NCI-H128 (cell line): ENCODE results near the gene MMP11.
"Not testable (repeated sequence)": the region's sequence is repeated elsewhere in the genome, so short reads cannot be mapped to it uniquely, and the experiment has no call there.

Source experiments
- DNase-seq: peaks from one replicate; lab custom pipeline; 2025; ENCODE audit not compliant: unreplicated experiment; lab: John Stamatoyannopoulos, UW

Gene MMP11

GRCh38 chr22:23772649-23773473 is at the start of gene MMP11:
MMP11 (plus strand) TSS chr22:23772849; CDS start chr22:23772871, 22 bp downstream.
- no peak for DNase-seq

- DNase-seq: not testable (repeated sequence)
These were observed 44.5 kb upstream of the MMP11 start for GRCh38 chr22:23728108-23728507.

- no peak for DNase-seq
These were observed 35.0 kb upstream of the MMP11 start for GRCh38 chr22:23737696-23738095.

GRCh38 chr22:23742505-23743264 is 30.0 kb upstream of the MMP11 start:
- DNase-seq: no peak

GRCh38 chr22:23743303-23743705 is 29.3 kb upstream of the MMP11 start:
- DNase-seq: no peak

GRCh38 chr22:23744001-23744400 is 28.6 kb upstream of the MMP11 start:
- no peak for DNase-seq

- DNase-seq: no peak
These were observed 28.2 kb upstream of the MMP11 start for GRCh38 chr22:23744485-23744884.

GRCh38 chr22:23745791-23746190 is 26.9 kb upstream of the MMP11 start:
- DNase-seq: no peak

- DNase-seq: no peak
These were observed 22.8 kb upstream of the MMP11 start for GRCh38 chr22:23749841-23750301.

GRCh38 chr22:23750367-23750713 is 22.3 kb upstream of the MMP11 start:
- no peak for DNase-seq

- DNase-seq: peak; percentile 31
These were observed 21.8 kb upstream of the MMP11 start, which contains the start of gene ZNF70 for GRCh38 chr22:23750714-23751440. ZNF70 (minus strand) TSS chr22:23751112; CDS start chr22:23745140, 5,972 bp downstream.

- DNase-seq: no peak
These were observed 21.1 kb upstream of the MMP11 start for GRCh38 chr22:23751441-23751996.

- DNase-seq: no peak
These were observed 20.5 kb upstream of the MMP11 start for GRCh38 chr22:23752090-23752691.

- DNase-seq: no peak
These were observed 19.9 kb upstream of the MMP11 start for GRCh38 chr22:23752750-23753149.

- DNase-seq: no peak
These were observed 19.3 kb upstream of the MMP11 start for GRCh38 chr22:23753385-23753784.

GRCh38 chr22:23754220-23754919 is 18.3 kb upstream of the MMP11 start, which contains the start of gene VPREB3:
VPREB3 (minus strand) TSS chr22:23754425; CDS start chr22:23754363, 62 bp downstream.
- no peak for DNase-seq

GRCh38 chr22:23754980-23755636 is 17.5 kb upstream of the MMP11 start:
- no peak for DNase-seq

GRCh38 chr22:23755711-23756110 is 16.9 kb upstream of the MMP11 start:
- no peak for DNase-seq

GRCh38 chr22:23756891-23757290 is 15.8 kb upstream of the MMP11 start:
- DNase-seq: no peak
